Measurements from ENCODE around the gene CFAP107. TPM values are rescaled to one million over a fixed set of nuclear protein-coding genes. Genes with fewer than 3 reads are reported as not detected.
"Not testable (repeated sequence)": the region's sequence is repeated elsewhere in the genome, so short reads cannot be mapped to it uniquely, and the experiment has no call there.

The CFAP107 gene
- total RNA-seq, 1 experiment from 2014 or later: not detected

DNA sequence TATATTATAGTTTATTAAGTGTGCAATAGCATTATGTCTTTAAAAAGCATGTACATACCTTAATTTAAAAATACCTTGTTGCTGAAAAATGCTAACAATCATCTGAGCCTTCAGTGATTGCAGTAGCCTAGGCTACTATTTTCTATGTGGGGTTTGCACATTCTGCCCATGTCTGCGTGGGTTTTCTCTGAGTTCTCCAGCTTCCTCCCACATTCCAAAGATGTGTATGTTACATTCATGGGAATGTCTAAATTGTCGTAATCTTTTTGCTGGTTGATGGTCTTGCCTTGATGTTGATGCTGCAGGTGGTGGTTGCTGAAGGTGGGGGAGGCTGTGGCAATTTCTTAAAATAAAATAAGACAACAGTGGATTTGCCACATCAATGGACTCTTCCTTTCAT, 17.6 kb upstream of the CFAP107 start:
- Histone ChIP-seq H3K36me3 (ENCODE audit: insufficient read depth, low read length) (no peaks in the 10 kb centered on the region), H2AFZ (ENCODE audit: low read length) (no peak overlapping the region), H4K20me1 (ENCODE audit: insufficient read depth, low read depth, low read length) (no peaks in the 10 kb centered on the region), H3K9ac (ENCODE audit: low read length) (no peak overlapping the region), H3K27me3 (ENCODE audit: low read length) (no peaks in the 10 kb centered on the region), H3K9me3 (ENCODE audit: low read length) (no peaks in the 10 kb centered on the region), H3K4me2 (ENCODE audit: low read depth, low read length, poor library complexity, severe bottlenecking) (no peak overlapping the region), H3K79me2 (ENCODE audit: low read length) (no peaks in the 10 kb centered on the region), H3K9me2 (replicated peaks; ENCODE audit: insufficient read depth, low read length) (no peaks in the 10 kb centered on the region), H3K27ac (ENCODE audit: low read length) (no peak overlapping the region), H3K4me3 (ENCODE audit: low read length) (no peak overlapping the region), H3K4me1 (ENCODE audit: low read length) (no peaks in the 10 kb centered on the region)
- DNase-seq: no peak

DNA sequence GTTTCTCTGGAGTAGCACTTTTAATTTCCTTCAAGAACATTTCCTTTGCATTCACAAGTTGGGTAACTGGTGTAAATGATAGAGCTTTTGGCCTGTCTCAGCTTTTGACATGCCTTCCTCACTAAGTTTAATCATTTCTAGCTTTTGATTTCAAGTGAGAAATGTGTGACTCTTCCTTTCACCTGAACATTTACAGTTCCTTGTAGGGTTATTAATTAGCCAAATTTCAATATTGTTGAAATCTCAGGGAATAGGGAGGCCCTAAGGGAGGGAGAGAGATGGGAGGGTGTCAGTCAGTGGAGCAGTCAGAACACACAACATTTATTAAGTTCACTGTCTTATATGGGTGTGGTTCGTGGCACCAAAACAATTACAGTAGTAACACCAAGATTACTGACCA, 15.8 kb upstream of the CFAP107 start:
- H3K9me3 ChIP-seq (ENCODE audit: low read length): no peaks in the 10 kb centered on the region
- H3K4me2 ChIP-seq (ENCODE audit: low read depth, low read length, poor library complexity, severe bottlenecking): no peak overlapping the region
- no peaks in the 10 kb centered on the region for H3K79me2 ChIP-seq (ENCODE audit: low read length)
- H3K9me2 ChIP-seq (replicated peaks; ENCODE audit: insufficient read depth, low read length): no peaks in the 10 kb centered on the region
- no peak for DNase-seq
- H4K20me1 ChIP-seq (ENCODE audit: insufficient read depth, low read depth, low read length): no peaks in the 10 kb centered on the region
- H3K27me3 ChIP-seq (ENCODE audit: low read length): no peaks in the 10 kb centered on the region; the same call in 1 of the 2 replicates
- H3K36me3 ChIP-seq (ENCODE audit: insufficient read depth, low read length): no peaks in the 10 kb centered on the region
- no peak overlapping the region for H3K9ac ChIP-seq (ENCODE audit: low read length)
- no peak overlapping the region for H2AFZ ChIP-seq (ENCODE audit: low read length)
- H3K4me1 ChIP-seq (ENCODE audit: low read length): no peaks in the 10 kb centered on the region
- H3K27ac ChIP-seq (ENCODE audit: low read length): no peak overlapping the region
- no peak overlapping the region for H3K4me3 ChIP-seq (ENCODE audit: low read length)

DNA sequence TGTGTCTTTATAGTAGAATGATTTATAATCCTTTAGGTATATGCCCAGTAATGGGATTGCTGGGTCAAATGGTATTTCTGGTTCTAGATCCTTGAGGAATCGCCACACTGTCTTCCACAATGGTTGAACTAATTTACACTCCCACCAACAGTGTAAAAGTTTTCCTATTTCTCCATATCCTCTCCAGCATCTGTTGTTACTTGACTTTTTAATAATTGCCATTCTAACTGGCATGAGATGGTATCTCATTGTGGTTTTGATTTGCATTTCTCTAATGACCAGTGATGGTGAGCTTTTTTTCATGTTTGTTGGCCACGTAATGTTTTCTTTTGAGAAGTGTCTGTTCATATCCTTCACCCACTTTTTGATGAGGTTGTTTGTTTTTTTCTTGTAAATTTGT, 14.9 kb upstream of the CFAP107 start:
- DNase-seq; H3K9me2 ChIP-seq (replicated peaks; ENCODE audit: insufficient read depth, low read length); H3K4me1 ChIP-seq (ENCODE audit: low read length); H3K27me3 ChIP-seq (ENCODE audit: low read length); H3K4me2 ChIP-seq (ENCODE audit: low read depth, low read length, poor library complexity, severe bottlenecking); H3K27ac ChIP-seq (ENCODE audit: low read length); H3K4me3 ChIP-seq (ENCODE audit: low read length); H3K79me2 ChIP-seq (ENCODE audit: low read length); H4K20me1 ChIP-seq (ENCODE audit: insufficient read depth, low read depth, low read length); H3K9ac ChIP-seq (ENCODE audit: low read length); H3K9me3 ChIP-seq (ENCODE audit: low read length); H3K36me3 ChIP-seq (ENCODE audit: insufficient read depth, low read length); H2AFZ ChIP-seq (ENCODE audit: low read length): not testable (repeated sequence)

DNA sequence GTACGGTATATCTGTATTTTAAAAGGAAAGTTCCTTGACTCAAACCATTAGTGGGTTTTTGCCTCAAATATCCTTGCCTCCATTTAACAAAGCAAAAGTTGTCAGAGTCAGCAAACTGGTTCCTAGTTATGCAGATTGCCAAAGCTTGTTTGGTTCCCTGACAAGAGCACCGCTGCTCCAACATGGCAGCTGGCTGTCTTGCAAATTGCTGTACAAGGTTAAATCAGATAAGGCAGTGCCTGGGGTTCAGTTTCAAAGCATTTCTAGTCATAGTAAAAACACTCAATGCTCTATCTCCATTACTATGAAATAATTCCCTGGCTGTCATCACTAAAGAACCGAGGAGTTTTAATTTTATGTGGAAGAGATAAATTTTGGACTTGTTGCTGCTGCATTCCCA, 11.3 kb upstream of the CFAP107 start:
- Histone ChIP-seq H3K4me3 (ENCODE audit: low read length) (no peak overlapping the region), H4K20me1 (ENCODE audit: insufficient read depth, low read depth, low read length) (no peaks in the 10 kb centered on the region), H3K4me1 (ENCODE audit: low read length) (no peaks in the 10 kb centered on the region), H3K9me3 (ENCODE audit: low read length) (no peaks in the 10 kb centered on the region), H3K27ac (ENCODE audit: low read length) (no peak overlapping the region), H3K36me3 (ENCODE audit: insufficient read depth, low read length) (no peaks in the 10 kb centered on the region), H3K9ac (ENCODE audit: low read length) (no peak overlapping the region), H3K27me3 (ENCODE audit: low read length) (no peaks in the 10 kb centered on the region; the same call in 1 of the 2 replicates), H3K4me2 (ENCODE audit: low read depth, low read length, poor library complexity, severe bottlenecking) (no peak overlapping the region), H3K79me2 (ENCODE audit: low read length) (no peaks in the 10 kb centered on the region), H2AFZ (ENCODE audit: low read length) (no peak overlapping the region), H3K9me2 (replicated peaks; ENCODE audit: insufficient read depth, low read length) (no peaks in the 10 kb centered on the region)
- DNase-seq: no peak

DNA sequence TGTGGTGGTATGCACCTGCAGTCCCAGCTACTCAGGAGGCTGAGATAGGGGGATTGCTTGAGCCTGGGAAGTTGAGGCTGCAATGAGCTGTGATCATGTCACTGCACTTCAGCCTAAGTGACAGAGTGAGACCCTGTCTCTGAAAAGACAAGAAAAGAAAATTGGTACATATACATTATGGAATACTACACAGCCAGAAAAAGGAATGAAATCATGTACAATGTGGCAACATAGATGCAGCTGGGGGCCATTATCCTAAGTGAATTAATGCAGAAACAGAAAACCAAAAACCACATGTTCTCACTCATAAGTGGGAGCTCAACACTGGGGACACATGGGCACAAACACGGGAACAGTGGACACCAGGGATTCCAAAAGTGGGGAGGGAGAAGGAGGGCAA, 7.1 kb upstream of the CFAP107 start:
- H3K79me2 ChIP-seq (ENCODE audit: low read length): no peaks in the 10 kb centered on the region
- no peak overlapping the region for H3K9ac ChIP-seq (ENCODE audit: low read length)
- H3K4me3 ChIP-seq (ENCODE audit: low read length): no peak overlapping the region
- H4K20me1 ChIP-seq (ENCODE audit: insufficient read depth, low read depth, low read length): no peaks in the 10 kb centered on the region
- no peaks in the 10 kb centered on the region; the same call in 1 of the 2 replicates for H3K27me3 ChIP-seq (ENCODE audit: low read length)
- H2AFZ ChIP-seq (ENCODE audit: low read length): no peak overlapping the region
- no peak for DNase-seq
- H3K27ac ChIP-seq (ENCODE audit: low read length): no peak overlapping the region
- H3K36me3 ChIP-seq (ENCODE audit: insufficient read depth, low read length): no peaks in the 10 kb centered on the region
- H3K9me3 ChIP-seq (ENCODE audit: low read length): no peaks in the 10 kb centered on the region
- no peaks in the 10 kb centered on the region for H3K9me2 ChIP-seq (replicated peaks; ENCODE audit: insufficient read depth, low read length)
- H3K4me1 ChIP-seq (ENCODE audit: low read length): no peaks in the 10 kb centered on the region
- H3K4me2 ChIP-seq (ENCODE audit: low read depth, low read length, poor library complexity, severe bottlenecking): no peak overlapping the region

DNA sequence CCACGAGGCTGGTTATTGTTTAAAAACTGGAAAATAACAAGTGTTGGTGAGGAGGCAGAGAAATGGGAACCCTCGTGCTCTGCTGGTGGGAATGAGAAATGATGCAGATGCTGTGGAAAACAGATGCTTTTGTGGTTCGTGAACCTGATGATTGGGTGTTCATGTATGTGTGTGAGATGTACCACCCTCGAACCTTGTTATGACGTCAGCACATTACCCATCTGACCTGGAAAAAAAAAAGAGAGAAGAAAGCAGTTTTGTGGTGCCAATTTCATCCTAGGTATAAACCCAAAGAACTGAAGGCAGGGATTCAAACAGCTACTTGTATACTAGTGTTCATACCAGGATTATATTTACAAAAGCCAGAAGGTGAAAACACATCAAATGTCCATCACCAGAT, 6.4 kb upstream of the CFAP107 start:
- no peaks in the 10 kb centered on the region for H4K20me1 ChIP-seq (ENCODE audit: insufficient read depth, low read depth, low read length)
- no peaks in the 10 kb centered on the region for H3K9me2 ChIP-seq (replicated peaks; ENCODE audit: insufficient read depth, low read length)
- no peak overlapping the region for H3K4me3 ChIP-seq (ENCODE audit: low read length)
- DNase-seq: no peak
- no peak overlapping the region for H3K4me2 ChIP-seq (ENCODE audit: low read depth, low read length, poor library complexity, severe bottlenecking)
- H2AFZ ChIP-seq (ENCODE audit: low read length): no peak overlapping the region
- no peak overlapping the region for H3K9ac ChIP-seq (ENCODE audit: low read length)
- no peaks in the 10 kb centered on the region for H3K79me2 ChIP-seq (ENCODE audit: low read length)
- H3K36me3 ChIP-seq (ENCODE audit: insufficient read depth, low read length): no peaks in the 10 kb centered on the region
- H3K27me3 ChIP-seq (ENCODE audit: low read length): no peaks in the 10 kb centered on the region
- H3K27ac ChIP-seq (ENCODE audit: low read length): no peak overlapping the region
- no peaks in the 10 kb centered on the region for H3K4me1 ChIP-seq (ENCODE audit: low read length)
- H3K9me3 ChIP-seq (ENCODE audit: low read length): no peaks in the 10 kb centered on the region

DNA sequence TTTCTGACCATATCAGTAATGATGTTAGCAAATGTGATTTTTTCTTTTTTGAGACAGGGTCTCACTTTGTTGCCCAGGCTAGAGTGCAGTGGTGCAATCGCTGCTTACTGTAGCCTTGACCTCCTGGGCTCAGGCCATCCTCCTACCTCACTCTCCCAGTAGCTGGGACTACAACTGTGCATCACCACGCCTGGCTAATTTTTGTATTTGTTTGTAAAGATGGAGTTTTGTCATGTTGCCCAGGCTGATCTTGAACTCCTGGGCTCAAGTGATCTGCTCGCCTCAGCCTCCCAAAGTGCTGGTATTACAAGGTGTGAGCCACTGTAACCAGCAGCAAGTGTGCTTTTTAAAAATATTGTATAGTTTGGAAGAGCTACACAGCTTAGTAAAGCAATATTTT, 4.1 kb upstream of the CFAP107 start:
- H3K9me3 ChIP-seq (ENCODE audit: low read length): no peaks in the 10 kb centered on the region
- H3K4me2 ChIP-seq (ENCODE audit: low read depth, low read length, poor library complexity, severe bottlenecking): no peak overlapping the region
- no peak for DNase-seq
- H3K9me2 ChIP-seq (replicated peaks; ENCODE audit: insufficient read depth, low read length): no peaks in the 10 kb centered on the region
- H3K27ac ChIP-seq (ENCODE audit: low read length): no peak overlapping the region
- H4K20me1 ChIP-seq (ENCODE audit: insufficient read depth, low read depth, low read length): no peaks in the 10 kb centered on the region
- no peak overlapping the region for H2AFZ ChIP-seq (ENCODE audit: low read length)
- H3K9ac ChIP-seq (ENCODE audit: low read length): no peak overlapping the region
- H3K27me3 ChIP-seq (ENCODE audit: low read length): no peaks in the 10 kb centered on the region
- no peaks in the 10 kb centered on the region for H3K79me2 ChIP-seq (ENCODE audit: low read length)
- H3K4me3 ChIP-seq (ENCODE audit: low read length): no peak overlapping the region
- no peaks in the 10 kb centered on the region for H3K36me3 ChIP-seq (ENCODE audit: insufficient read depth, low read length)
- no peaks in the 10 kb centered on the region for H3K4me1 ChIP-seq (ENCODE audit: low read length)

DNA sequence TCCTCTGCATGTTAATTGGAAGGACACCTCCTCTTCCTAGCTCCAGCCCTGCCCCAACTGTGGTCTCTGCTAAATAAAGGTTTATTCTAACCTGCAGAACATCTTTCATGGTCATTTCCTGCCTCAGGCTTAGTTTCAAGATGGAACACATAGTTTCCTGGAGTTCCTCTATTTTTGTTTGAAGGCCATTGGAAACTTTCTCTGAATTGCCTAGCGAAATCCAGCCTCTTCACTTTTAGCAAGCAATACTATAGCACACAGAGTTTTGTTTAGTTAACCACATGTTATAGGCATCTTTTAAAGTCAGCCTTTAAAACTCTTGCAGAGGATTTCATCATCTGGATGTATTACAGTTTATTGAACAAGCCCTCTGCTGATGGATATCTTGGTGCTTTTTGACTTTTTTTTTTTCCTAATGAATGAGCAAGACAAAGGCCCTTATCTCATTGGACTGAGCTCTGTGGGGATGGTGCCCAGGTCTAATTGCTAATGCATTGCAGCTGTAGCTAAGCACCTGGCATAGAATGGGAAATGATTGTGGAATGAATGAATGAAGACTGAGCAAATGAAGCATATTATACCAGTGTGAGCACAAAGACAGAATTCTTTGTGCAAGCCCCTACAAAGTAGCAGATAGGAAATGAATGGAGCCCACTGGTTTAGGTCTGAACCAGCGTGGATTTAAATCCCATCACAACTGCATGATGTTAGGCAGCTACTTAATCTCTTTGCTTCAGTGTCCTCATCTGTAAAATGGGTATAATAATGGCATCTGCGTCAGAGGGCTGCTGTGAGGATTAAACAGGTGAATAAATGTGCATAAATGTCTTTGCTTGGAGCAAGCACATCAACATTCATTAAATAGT, 641 bp upstream of the CFAP107 start:
- H3K27ac ChIP-seq (ENCODE audit: low read length): no peak overlapping the region
- no peak overlapping the region for H3K4me2 ChIP-seq (ENCODE audit: low read depth, low read length, poor library complexity, severe bottlenecking)
- peaks cover 13% of the 10 kb centered on the region; the same call in 1 of the 2 replicates for H3K9me3 ChIP-seq (ENCODE audit: low read length)
- H3K36me3 ChIP-seq (ENCODE audit: insufficient read depth, low read length): no peaks in the 10 kb centered on the region
- H3K9me2 ChIP-seq (replicated peaks; ENCODE audit: insufficient read depth, low read length): no peaks in the 10 kb centered on the region
- no peak overlapping the region for H2AFZ ChIP-seq (ENCODE audit: low read length)
- H3K27me3 ChIP-seq (ENCODE audit: low read length): no peaks in the 10 kb centered on the region
- no peaks in the 10 kb centered on the region for H3K4me1 ChIP-seq (ENCODE audit: low read length)
- H3K9ac ChIP-seq (ENCODE audit: low read length): no peak overlapping the region
- no peak overlapping the region for H3K4me3 ChIP-seq (ENCODE audit: low read length)
- no peaks in the 10 kb centered on the region for H4K20me1 ChIP-seq (ENCODE audit: insufficient read depth, low read depth, low read length)
- H3K79me2 ChIP-seq (ENCODE audit: low read length): no peaks in the 10 kb centered on the region
- DNase-seq: no peak
